GM19397 (cell line): Measurements from ENCODE around the gene BTG3.

ENCODE experiments used
- ATAC-seq: cut with Tn5 transposase; IDR thresholded peaks from one replicate; pipeline ENCODE4 v1.9.1; 2021; ENCODE audit warnings: mild to moderate bottlenecking, moderate library complexity; ENCODE audit not compliant: unreplicated experiment

BTG3 gene

GRCh38 chr21:17612565-17613241, at the start of gene BTG3:
TSS of gene BTG3 (minus strand) at chr21:17612901. CDS start at chr21:17609144, 3,757 bp downstream.
- peak; percentile 82 for ATAC-seq

- no peak for ATAC-seq
Measured at GRCh38 chr21:17660862-17661261, 48.2 kb upstream of the BTG3 start.

GRCh38 chr21:17660452-17660851, 47.8 kb upstream of the BTG3 start:
- ATAC-seq, result no peak

- ATAC-seq, result no peak
Measured at GRCh38 chr21:17658931-17659330, 46.2 kb upstream of the BTG3 start.

- no peak for ATAC-seq
Measured at GRCh38 chr21:17651526-17651925, 38.8 kb upstream of the BTG3 start.

- ATAC-seq, result no peak
Measured at GRCh38 chr21:17650292-17650691, 37.6 kb upstream of the BTG3 start.

GRCh38 chr21:17646790-17647189, 34.1 kb upstream of the BTG3 start:
- ATAC-seq, result no peak

- no peak for ATAC-seq
Measured at GRCh38 chr21:17644186-17644585, 31.5 kb upstream of the BTG3 start.

- no peak for ATAC-seq
Measured at GRCh38 chr21:17640821-17641220, 28.1 kb upstream of the BTG3 start.

GRCh38 chr21:17636711-17637110, 24.0 kb upstream of the BTG3 start:
- no peak for ATAC-seq

- no peak for ATAC-seq
Measured at GRCh38 chr21:17631195-17631594, 18.5 kb upstream of the BTG3 start.

- ATAC-seq, result no peak
Measured at GRCh38 chr21:17622018-17622417, 9.3 kb upstream of the BTG3 start.

- ATAC-seq, result no peak
Measured at GRCh38 chr21:17616831-17617230, 4.1 kb upstream of the BTG3 start.

GRCh38 chr21:17613242-17613676, 558 bp upstream of the BTG3 start:
- ATAC-seq, result no peak

- peak; percentile 4 for ATAC-seq
Measured at GRCh38 chr21:17612023-17612564, 607 bp downstream of the BTG3 start.

GRCh38 chr21:17611414-17612022, 1.2 kb downstream of the BTG3 start:
- ATAC-seq, result peak; percentile 53

GRCh38 chr21:17610911-17611310, 1.8 kb downstream of the BTG3 start:
- ATAC-seq, result no peak

GRCh38 chr21:17609681-17610080, 3.0 kb downstream of the BTG3 start:
- ATAC-seq, result no peak

- no peak for ATAC-seq
Measured at GRCh38 chr21:17607684-17608083, 5.0 kb downstream of the BTG3 start.

GRCh38 chr21:17602874-17603273, 9.8 kb downstream of the BTG3 start:
- no peak for ATAC-seq

GRCh38 chr21:17598437-17598836, 14.3 kb downstream of the BTG3 start:
- ATAC-seq, result peak; percentile 67

- no peak for ATAC-seq
Measured at GRCh38 chr21:17597680-17598079, 15.0 kb downstream of the BTG3 start.
